Activated CD4-positive, alpha-beta T cell treated with anti-CD3 and anti-CD28 coated beads, Interleukin-2, Interleukin-4, amounts not matched to agents 100 ng/mL and 50 ng/mL, durations not matched to agents 16 hours and 8 hours (primary cell): ENCODE data around the gene HEXIM1.

Source experiments
- DNase-seq: peaks from one replicate; pipeline ENCODE4 v3.0.0-alpha.2; 2020; ENCODE audit warnings: low spot score

HEXIM1 gene

DNA sequence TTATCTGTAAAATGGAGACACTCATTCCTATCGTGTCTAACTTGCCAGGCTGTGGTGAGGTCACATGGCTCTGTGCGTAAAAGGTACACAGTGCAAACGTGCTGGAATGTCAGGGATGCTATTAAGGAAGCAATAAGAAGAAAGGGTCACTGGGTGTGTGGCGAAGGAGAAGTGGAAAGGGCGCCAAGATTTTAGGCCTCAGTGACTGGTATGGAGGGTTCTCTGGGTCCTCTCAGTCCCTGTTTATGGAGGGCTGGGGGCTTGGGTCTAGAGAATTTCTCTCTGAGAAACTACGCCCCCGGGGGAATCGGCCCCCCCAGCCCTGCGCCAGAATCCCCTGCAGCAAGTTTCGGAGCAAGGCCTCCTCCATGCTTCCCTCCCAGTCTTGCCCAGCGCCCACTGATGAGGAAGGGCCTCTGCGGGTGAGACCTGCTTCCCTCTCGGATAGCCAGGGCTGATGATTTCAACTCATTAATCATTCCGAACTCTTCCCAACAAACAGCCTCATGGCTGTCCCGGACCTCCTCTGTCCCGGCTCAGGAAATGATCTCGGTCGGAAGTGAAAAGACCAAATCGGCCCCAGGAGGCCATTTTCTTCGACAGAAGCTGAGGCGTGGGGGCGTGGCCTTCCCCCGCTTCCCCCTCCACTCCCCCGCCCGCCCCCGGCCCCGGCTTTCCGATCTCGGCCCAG, 1.2 kb upstream of the HEXIM1 start:
- DNase-seq: peak; percentile 76

DNA sequence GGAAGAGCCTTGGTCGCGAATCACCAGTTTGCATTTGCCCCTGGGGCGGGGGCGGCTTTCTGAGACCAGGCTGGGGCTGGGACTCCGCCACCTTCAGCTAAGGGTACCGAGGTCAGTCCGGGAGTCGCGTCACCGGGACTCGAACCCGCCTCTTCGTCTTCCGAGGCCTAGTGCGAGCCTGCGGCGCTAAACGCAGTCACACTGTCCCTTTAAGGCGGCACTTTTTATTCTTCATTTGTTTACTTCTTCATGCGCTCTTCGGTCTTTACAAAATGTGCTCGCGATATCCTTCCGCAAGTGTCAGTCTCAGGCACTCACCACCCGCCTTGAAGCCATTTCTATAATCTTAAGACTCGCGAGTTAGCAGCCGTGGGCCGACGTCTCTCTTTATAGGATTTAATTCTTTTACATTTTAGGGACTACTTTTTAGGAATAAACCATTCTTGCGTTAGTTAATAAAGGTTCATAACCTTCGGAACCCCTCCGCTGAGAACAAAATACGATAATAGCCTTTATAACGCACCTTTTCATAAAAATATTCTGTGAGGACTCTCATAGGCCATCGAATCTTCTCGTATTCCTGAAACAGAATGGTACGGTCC, 593 bp upstream of the HEXIM1 start:
- peak; percentile 86 for DNase-seq

DNA sequence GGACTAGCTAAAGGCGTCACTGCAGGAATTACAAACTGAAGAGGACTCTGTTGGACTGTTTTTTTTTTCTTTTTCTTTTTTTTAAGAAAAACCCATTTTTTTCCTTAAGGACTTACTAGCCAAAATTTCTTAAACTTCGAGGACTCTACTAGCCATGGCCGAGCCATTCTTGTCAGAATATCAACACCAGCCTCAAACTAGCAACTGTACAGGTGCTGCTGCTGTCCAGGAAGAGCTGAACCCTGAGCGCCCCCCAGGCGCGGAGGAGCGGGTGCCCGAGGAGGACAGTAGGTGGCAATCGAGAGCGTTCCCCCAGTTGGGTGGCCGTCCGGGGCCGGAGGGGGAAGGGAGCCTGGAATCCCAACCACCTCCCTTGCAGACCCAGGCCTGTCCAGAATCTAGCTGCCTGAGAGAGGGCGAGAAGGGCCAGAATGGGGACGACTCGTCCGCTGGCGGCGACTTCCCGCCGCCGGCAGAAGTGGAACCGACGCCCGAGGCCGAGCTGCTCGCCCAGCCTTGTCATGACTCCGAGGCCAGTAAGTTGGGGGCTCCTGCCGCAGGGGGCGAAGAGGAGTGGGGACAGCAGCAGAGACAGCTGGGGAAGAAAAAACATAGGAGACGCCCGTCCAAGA, 878 bp downstream of the HEXIM1 start:
- DNase-seq: peak; percentile 82

DNA sequence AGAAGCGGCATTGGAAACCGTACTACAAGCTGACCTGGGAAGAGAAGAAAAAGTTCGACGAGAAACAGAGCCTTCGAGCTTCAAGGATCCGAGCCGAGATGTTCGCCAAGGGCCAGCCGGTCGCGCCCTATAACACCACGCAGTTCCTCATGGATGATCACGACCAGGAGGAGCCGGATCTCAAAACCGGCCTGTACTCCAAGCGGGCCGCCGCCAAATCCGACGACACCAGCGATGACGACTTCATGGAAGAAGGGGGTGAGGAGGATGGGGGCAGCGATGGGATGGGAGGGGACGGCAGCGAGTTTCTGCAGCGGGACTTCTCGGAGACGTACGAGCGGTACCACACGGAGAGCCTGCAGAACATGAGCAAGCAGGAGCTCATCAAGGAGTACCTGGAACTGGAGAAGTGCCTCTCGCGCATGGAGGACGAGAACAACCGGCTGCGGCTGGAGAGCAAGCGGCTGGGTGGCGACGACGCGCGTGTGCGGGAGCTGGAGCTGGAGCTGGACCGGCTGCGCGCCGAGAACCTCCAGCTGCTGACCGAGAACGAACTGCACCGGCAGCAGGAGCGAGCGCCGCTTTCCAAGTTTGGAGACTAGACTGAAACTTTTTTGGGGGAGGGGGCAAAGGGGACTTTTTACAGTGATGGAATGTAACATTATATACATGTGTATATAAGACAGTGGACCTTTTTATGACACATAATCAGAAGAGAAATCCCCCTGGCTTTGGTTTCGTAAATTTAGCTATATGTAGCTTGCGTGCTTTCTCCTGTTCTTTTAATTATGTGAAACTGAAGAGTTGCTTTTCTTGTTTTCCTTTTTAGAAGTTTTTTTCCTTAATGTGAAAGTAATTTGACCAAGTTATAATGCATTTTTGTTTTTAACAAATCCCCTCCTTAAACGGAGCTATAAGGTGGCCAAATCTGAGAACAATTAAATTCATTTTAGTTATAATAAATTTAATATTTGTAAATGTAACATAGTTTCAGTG, 1.7 kb downstream of the HEXIM1 start:
- peak; percentile 52 for DNase-seq

DNA sequence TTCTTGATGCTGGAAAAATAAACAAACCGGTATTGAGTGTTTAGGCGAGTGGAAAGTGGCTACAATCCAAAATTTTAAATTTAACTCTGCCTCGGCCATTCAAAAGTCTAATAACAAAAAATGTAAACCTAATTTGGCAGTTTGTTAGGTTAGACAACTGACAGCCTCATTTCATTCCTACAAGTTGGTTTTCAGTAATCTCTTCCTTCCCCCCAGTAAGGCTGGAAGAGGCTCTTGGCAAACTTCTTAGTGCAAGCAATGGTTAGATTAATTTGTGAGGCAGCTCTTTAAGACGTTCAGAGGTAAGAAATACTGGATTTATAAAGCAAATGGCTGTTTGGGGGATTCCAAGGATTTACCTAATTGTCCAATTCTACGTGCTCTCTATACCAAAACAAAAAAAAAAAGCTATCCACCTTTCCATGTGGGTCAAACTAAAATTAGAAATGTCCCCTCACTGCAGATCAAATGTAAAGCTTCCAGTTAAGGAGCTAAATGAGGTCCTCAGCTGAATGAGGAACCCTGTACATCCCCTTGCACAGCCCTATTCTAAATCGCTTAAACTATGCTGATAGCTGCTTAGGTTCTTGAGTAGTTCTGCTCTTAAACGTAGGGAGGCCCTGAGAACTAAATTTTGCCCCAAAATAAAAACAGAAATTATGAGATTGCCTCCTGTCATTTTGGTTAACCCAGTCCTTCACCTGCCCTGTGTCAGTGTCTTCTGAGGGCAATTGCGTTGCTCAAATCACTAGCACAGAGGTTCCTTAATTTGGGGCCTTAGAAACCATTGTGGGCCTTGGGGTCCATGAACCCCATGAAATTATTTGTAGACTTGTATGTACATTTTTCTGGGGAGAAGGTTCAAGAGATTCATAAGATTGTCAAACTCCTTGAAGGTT, 2.9 kb downstream of the HEXIM1 start:
- no peak for DNase-seq

DNA sequence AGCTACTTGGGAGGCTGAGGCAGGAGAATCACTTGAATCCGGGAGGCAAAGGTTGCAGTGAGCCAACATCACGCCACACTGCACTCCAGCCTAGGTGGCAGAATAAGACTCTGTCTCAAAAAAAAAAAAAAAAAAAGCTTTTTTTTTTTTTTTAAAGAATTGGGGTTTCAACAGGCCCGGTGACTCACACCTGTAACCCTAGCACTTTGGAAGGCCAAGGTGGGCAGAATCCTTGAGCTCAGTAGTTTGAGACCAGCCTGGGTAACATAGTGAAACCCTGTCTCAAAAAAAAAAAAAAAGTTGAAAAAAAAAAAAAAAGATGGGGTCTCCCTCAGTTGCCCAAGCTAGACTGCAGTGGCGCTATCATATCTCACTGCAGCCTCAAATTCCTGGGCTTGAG, 6.8 kb downstream of the HEXIM1 start:
- no peak for DNase-seq

DNA sequence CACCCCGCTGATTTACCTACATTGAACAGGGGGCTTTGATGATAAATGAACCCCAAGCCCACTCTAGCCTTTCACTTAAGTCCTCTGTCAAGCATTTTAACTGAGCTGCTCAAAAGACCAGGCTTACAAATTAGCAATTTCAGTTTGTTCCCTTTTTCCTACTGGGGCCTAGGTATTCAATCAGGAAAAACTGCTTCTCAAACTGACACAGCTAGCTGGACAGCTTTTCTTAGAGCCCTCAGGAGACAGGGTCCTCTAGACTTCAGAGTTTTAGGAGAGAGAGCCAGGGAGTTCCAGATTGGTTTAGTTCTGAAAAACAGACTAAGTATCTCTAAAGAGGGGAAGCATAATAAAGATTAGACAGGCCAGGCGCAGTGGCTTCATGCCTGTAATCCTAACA, 7.2 kb downstream of the HEXIM1 start:
- DNase-seq: no peak

DNA sequence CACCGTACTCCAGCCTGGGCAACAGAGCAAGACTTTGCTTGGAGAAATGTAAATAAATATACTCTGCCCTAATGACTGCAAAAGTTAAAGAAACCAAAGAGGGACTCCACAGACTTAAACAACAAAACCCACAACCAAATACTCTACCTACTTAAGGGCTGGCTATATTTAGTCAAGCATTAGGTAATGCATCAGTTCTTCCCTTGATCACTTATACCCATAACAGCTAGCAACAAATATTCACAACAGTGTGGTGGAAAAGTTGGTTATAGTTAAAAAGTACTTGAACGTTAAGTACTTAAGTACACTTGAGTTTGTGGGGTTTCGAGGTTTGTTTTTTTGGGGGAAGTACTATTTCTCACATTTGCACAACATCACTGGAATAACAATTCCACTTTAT, 8.0 kb downstream of the HEXIM1 start:
- DNase-seq: no peak

DNA sequence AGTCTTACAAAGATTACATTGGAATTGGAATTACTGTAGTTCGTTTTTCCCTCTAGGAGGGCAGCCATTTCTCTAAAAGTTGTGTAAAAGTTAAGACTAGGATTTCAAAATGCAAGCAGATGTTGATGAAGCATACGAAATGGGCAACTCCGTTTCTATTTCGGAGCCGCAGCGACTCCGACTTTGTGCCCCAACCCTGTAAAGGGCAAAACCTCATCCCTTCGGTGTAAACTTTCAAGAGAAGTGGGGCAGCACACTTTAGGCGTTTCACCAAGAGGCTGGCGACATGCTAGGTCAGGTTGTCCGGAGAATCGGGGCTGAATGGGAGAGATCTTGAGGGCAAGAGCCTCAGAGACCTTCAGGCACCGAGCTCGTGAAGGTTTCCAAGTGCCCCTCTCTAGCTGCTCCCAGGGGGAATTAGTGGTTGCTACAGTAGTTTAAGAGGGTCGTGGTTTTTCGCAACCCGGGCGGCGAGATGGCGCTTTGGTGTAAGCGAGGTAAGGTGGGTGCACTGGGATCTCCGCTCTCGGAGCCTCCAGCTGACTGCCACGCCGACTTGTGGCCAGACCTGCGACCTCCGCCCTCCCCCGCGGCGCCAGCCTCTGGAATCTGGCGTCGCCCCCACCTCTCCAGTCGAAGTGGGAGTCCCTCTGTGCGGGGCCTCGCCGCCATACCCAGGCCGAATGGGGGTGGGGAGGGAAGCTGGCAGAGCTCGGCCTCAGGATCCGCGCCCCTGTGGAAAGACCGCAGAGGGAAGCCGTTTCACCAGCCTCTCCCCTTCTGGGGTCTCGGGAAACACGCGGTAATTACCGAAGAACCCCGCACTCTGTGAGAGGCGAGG, 12.4 kb downstream of the HEXIM1 start:
- no peak for DNase-seq

DNA sequence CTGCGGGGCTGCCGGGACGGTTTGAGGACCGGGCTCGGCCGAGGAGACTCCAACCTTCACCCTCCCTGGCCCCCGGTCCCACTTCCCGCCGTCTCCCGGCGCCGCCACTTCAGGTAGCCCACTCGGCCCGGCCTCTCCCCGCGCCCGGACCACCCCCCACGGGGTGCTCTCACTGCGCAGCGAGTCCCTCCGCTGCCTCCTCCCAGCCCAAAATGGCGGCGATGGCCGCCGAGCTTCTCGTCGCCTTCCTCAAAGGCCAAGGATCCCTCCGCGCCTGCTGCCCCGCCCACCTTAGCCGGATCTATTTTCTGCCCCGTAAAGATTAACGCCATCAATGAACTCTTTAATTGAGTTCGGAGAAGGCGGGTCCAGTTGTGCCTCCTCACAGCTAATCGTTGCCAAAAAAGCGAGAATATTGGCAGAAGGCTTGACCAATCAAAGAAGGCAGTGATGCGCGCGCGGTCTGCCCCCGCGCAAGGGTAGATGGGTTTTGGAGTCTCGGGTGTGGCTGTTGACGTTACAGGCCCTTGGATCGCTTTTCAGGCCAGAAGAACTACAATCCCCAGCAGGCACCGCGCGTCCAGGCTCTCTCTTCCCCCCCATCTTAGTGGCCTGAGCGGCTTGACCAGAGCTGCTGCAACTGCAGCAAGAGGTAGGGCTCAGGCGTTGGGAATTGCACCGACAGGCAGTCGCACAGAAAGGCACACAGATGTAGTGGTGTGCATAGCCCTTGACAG, 13.2 kb downstream of the HEXIM1 start, which contains the start of gene HEXIM2:
Gene HEXIM2, plus strand, starts transcription at position 588 of the 737 bp plus-strand sequence. CDS start 919 bp downstream, outside the sequence.
- peak; percentile 99 for DNase-seq

DNA sequence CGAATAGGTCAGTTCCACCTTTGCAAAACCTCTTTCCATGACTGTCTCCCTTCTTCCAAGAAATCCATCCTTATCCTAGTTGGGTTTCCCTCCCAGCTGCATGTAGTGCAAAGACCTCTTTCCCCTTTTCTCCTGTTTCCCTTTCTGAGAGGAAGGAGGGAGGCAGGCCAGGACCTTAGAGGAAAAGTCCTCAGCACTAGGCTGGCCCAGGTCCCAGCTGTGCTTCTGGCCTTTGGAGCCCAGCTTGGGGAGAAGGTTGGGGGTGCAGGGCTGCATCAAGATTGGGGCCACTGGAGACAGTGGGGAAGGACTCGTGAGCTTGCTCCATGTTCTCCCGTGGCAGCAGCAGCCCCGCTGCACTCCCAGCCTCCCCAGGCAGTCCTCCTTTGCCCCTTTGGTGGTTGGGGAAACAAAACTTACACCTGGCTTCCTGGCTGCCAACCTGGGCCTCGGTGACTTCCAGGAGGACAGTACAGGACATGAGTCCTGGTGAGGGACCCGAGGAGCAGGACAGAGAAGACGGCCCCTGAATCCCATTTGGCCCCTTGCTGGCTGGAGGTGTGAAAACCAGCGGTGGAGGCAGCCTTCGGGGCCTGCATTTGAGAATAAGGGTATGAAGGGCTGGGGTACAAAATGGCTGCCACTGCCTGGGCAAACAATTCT, 13.9 kb downstream of the HEXIM1 start:
- DNase-seq: no peak

DNA sequence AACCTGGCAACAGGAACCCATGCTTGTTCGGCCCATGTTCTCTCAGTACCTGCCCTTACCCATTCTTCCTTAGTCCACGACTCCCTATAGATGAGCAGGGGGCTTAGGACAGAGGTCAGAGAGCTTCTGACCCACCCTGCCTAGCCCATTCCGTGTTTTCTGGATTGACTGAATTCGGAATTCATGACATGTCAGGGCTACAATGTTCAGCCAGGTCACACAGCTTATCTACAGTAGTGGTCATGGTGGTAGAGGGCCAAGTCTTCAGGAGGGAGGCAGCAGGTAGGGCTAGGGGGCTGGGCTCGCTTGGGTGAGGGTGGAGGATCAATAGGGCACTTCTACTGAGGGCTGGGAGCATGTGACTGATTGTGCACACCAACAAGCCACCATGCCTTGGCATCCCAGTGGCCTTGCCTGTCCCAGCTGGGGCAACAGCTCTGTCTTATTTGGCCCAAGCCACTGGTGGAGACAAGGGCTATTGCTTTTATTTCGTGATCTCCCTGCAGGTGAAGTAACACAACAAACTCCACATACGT, 16.5 kb downstream of the HEXIM1 start:
- no peak for DNase-seq

DNA sequence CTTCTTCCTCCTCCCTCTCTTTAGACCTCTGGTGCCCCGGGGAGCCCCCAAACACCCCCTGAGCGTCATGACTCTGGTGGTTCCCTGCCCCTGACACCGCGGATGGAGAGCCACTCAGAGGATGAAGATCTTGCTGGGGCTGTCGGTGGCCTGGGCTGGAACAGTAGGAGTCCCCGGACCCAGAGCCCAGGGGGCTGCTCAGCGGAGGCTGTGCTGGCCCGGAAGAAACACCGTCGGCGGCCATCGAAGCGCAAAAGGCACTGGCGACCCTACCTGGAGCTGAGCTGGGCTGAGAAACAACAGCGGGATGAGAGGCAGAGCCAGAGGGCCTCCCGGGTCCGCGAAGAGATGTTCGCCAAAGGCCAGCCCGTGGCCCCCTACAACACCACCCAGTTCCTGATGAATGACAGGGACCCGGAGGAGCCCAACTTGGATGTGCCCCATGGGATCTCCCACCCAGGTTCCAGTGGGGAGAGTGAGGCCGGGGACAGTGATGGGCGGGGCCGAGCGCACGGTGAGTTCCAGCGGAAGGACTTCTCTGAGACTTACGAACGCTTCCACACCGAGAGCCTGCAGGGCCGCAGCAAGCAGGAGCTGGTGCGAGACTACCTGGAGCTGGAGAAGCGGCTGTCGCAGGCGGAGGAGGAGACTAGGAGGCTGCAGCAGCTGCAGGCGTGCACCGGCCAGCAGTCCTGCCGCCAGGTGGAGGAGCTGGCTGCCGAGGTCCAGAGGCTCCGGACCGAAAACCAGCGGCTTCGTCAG, 20.9 kb downstream of the HEXIM1 start:
- DNase-seq: no peak

DNA sequence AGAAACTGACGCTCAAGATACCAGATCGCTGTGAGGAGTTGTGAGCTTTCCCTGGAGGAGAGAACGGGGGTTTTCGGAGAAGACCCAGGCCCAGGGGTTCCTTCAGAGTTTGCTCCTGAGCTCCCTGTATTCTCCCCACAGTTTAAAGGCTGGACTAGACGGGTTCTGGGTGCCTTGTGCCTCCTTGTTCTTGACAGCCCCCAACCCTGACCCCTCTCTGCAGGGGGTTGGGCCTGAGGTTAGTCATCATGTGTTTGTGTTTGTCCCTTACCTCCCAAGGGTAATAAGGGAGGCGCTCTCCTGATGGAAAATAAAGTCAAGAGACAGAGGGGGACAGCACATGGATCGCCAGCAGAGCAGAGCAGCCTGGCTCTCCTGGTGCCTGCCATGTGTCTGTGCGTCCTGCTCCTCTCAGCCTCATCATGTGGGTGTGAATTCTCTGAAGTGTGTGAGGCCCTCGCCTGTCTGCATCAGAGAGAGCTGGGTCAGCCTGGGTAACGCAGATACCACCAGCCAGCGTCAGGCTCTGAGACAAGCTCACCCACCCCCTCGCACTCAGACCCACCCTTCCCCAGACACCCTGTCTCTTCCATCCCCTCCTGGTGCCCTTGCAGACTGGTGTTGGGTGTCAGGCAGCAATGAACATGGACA, 22.1 kb downstream of the HEXIM1 start:
- no peak for DNase-seq

DNA sequence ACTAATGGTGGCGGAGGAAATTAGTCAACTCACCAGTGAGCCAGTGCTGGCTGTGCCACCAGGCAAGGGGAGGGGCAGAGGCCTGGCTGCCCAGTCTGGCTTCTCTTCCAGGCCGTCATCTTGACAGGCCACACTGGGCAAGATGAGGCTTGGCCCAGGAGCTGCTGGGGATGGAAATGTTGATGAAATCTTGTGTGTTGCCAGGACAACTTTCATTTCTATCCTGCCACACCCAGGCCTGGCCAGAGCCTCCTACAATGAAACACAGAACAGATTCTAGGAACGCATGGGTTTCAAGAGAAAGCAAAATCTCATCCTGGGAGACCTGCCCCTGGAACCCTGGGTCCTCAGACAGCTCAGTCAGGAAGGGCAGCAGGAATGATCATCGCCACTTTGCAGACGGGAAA, 22.7 kb downstream of the HEXIM1 start:
- DNase-seq: no peak

DNA sequence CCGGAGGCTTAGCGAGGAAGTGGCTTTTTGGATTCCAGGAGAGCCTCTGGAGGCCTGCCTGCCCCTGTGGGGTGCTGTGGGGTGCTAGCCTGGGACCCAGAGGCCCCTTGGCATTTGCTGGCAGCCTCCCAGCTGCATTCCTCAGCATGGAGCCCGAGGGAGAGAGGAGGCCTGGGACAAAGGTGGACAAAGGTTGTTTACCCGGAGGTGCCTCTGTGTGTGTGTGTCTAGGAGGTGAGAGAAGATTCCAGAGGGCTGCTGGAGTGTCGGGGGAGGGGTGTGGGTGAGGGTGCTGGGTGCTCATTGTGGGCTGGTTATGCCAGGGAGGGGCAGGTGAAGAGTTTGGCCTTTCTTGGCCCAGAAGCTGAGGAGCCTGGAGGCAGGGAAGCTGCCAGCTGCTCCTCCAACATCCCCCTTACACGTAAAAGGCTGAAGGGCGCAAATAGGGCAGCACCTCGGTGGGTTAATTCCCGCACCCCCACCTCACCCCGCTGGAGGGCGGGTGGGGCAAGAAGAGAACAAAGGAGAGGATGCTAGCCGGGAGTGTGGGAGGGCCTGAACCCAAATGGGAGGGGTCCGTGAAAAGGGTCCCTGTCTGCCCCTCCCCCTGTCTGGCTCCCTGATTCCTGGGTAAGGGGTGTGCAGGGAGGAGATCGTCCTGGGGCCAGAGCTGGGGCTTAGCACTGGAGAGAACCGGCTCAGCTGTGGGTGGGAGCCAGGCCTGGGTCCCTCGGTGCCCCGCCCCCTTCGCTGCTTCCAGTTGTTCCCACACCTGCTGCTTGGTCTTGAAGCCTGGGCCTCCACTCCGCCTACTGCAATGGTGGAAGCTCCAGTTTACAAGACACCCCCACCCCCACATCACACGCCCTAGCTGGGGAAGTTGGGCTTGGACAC, 23.3 kb downstream of the HEXIM1 start:
- DNase-seq: no peak

DNA sequence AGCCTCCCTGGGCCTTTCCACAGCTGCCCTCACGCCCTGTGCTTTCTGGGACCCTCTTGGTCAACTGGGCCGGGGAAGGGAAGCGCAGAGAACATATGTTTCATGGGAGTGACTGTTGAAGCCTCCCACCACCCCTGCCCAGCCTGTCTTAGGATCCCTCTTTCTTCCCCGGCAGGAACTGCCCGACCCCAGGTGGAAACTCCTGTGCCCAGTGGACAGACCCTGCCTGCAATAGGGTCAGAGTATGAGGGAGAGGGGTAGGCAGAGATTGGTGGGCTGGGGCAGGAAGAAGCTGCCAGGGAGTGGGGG, 23.9 kb downstream of the HEXIM1 start:
- no peak for DNase-seq
